Mesenchymal stem cell (in vitro differentiated cells and primary cell): ENCODE results near the gene NET1.

ENCODE experiments used
- DNase-seq: peaks from one replicate; pipeline ENCODE4 v3.0.0-alpha.2; 2013
- H2AFZ ChIP-seq: one replicate; pipeline ENCODE4 v1.6.1; 2013; ENCODE audit warnings: low read depth, mild to moderate bottlenecking, control low read depth, inconsistent platforms, low read length, moderate library complexity
- H2AK5ac ChIP-seq: 2 replicates; pipeline ENCODE4 v1.6.1; 2013; ENCODE audit warnings: low read length, moderate library complexity, mild to moderate bottlenecking, inconsistent platforms; ENCODE audit not compliant: severe bottlenecking
- H2BK120ac ChIP-seq: one replicate; pipeline ENCODE4 v1.6.1; 2013; ENCODE audit warnings: low read depth, mild to moderate bottlenecking, inconsistent platforms, low read length, moderate library complexity
- H2BK12ac ChIP-seq, 2 experiments: one replicate each; pipeline ENCODE4 v1.6.1; 2013; ENCODE audit warnings: inconsistent platforms in 2 of 2, low read length in 2 of 2, mild to moderate bottlenecking in 2 of 2, moderate library complexity in 2 of 2, control low read depth in 1 of 2
- H2BK15ac ChIP-seq: one replicate; pipeline ENCODE4 v1.6.1; 2013; ENCODE audit warnings: mild to moderate bottlenecking, low read depth, inconsistent platforms; ENCODE audit not compliant: poor library complexity, severe bottlenecking
- H2BK5ac ChIP-seq: 2 replicates; pipeline ENCODE4 v1.6.1; 2013; ENCODE audit warnings: low read depth, mild to moderate bottlenecking, low read length, control low read depth, inconsistent platforms; ENCODE audit not compliant: poor library complexity, severe bottlenecking
- H3K14ac ChIP-seq, 2 experiments: one replicate each; pipeline ENCODE4 v1.6.1; 2013; ENCODE audit warnings: inconsistent platforms in 2 of 2, low read length in 2 of 2, control low read depth in 1 of 2, mild to moderate bottlenecking in 1 of 2, moderate library complexity in 1 of 2
- H3K18ac ChIP-seq, 2 experiments: one replicate each; pipeline ENCODE4 v1.6.1; 2013; ENCODE audit warnings: inconsistent platforms in 2 of 2, low read length in 2 of 2, control low read depth in 1 of 2, low read depth in 1 of 2, mild to moderate bottlenecking in 1 of 2
- H3K23ac ChIP-seq, 2 experiments: one replicate each; pipeline ENCODE4 v1.6.1; 2013; ENCODE audit warnings: inconsistent platforms in 2 of 2, low read length in 2 of 2, mild to moderate bottlenecking in 2 of 2, moderate library complexity in 2 of 2, control low read depth in 1 of 2
- H3K27ac ChIP-seq: 2 replicates; pipeline ENCODE4 v1.5.1; 2013; ENCODE audit warnings: mild to moderate bottlenecking, moderate library complexity, low read length, control low read depth, inconsistent platforms; ENCODE audit not compliant: poor library complexity, severe bottlenecking
- H3K27me3 ChIP-seq, 2 experiments: 2 replicates each; pipeline versions ENCODE4 v1.6.1 to v1.7.0; 2013; ENCODE audit warnings: low read length in 2 of 2, mild to moderate bottlenecking in 2 of 2, moderate library complexity in 2 of 2, control low read depth in 1 of 2, inconsistent platforms in 1 of 2; ENCODE audit not compliant: control insufficient read depth in 1 of 2, insufficient read depth in 1 of 2
- H3K36me3 ChIP-seq, 2 experiments: 2 replicates each; pipeline versions ENCODE4 v1.6.1 to v1.7.0; 2013; ENCODE audit warnings: low read length in 2 of 2, control low read depth in 1 of 2, inconsistent platforms in 1 of 2, low read depth in 1 of 2, mild to moderate bottlenecking in 1 of 2; ENCODE audit not compliant: insufficient read depth in 2 of 2, control insufficient read depth in 1 of 2
- H3K4ac ChIP-seq, 2 experiments: one replicate each; pipeline ENCODE4 v1.6.1; 2013; ENCODE audit warnings: inconsistent platforms in 2 of 2, low read length in 2 of 2, mild to moderate bottlenecking in 2 of 2, moderate library complexity in 2 of 2, control low read depth in 1 of 2, low read depth in 1 of 2
- H3K4me1 ChIP-seq: 2 replicates; pipeline ENCODE4 v1.6.1; 2013; ENCODE audit warnings: low read depth, low read length, control low read depth; ENCODE audit not compliant: control insufficient read depth, insufficient read depth
- H3K4me2 ChIP-seq: 2 replicates; pipeline ENCODE4 v1.6.1; 2013; ENCODE audit warnings: low read length, mild to moderate bottlenecking, inconsistent platforms; ENCODE audit not compliant: poor library complexity, severe bottlenecking
- H3K4me3 ChIP-seq, 2 experiments: 2 replicates each; pipeline versions ENCODE4 v1.5.1 to v1.7.0; 2013; ENCODE audit warnings: low read length in 2 of 2, mild to moderate bottlenecking in 2 of 2, control low read depth in 1 of 2, low read depth in 1 of 2; ENCODE audit not compliant: insufficient read depth in 1 of 2
- H3K79me1 ChIP-seq: replicated peaks from 2 replicates; pipeline ENCODE4 v1.6.1; 2013; ENCODE audit warnings: mild to moderate bottlenecking, control low read depth, low read length, inconsistent platforms; ENCODE audit not compliant: poor library complexity, severe bottlenecking
- H3K9ac ChIP-seq: 2 replicates; pipeline ENCODE4 v1.7.0; 2013; ENCODE audit warnings: mild to moderate bottlenecking, low read length, moderate library complexity
- H3K9me3 ChIP-seq: 2 replicates; pipeline ENCODE4 v1.7.0; 2013; ENCODE audit warnings: mild to moderate bottlenecking, low read length; ENCODE audit not compliant: control insufficient read depth
- H4K8ac ChIP-seq: one replicate; pipeline ENCODE4 v1.6.1; 2013; ENCODE audit warnings: inconsistent platforms, mild to moderate bottlenecking, low read length, moderate library complexity
- H4K91ac ChIP-seq: one replicate; pipeline ENCODE4 v1.6.1; 2013; ENCODE audit warnings: mild to moderate bottlenecking, low read length, inconsistent platforms
- WGBS: methylation state at CpG from one replicate; pipeline ENCODE4 v1.1.7; 2013; ENCODE audit warnings: mixed read lengths; 5-methylcytosine and 5-hydroxymethylcytosine counted together

Gene NET1

DNA sequence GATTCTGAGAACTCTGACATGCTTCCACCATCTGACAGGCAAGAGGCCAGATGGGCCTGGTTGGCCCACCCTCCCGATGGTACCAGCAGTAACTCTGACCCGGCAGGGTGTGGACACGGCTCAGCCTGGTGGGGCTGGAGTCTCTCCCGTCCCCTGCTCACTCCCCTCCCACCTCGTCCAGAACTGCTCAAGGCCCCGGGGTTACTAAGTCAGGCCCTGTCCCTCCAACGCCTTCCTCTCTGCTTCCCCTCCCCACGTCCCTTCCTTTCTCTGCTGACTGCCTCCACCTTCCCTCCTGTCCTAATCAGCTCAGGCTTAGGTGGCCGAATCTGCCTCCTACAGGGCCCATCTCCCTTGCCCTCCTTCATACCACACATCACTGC lies 74.5 kb downstream of the NET1 start:
- Histone ChIP-seq H3K9ac (no peak overlapping the region), H3K79me1 (no peaks in the 10 kb centered on the region), H3K36me3 (no peaks in the 10 kb centered on the region), H3K4me3 (no peak overlapping the region), H2BK12ac (no peak overlapping the region), H2BK15ac (no peak overlapping the region), H2AK5ac (no peak overlapping the region), H3K9me3 (peaks cover 6% of the 10 kb centered on the region), H3K4me1 (no peaks in the 10 kb centered on the region), H3K27ac (no peak overlapping the region), H4K8ac (no peak overlapping the region), H3K27me3 (peaks cover 6 to 24% of the 10 kb centered on the region in 2 experiments), H3K18ac (no peak overlapping the region), H2BK120ac (no peak overlapping the region), H2AFZ (no peak overlapping the region), H3K14ac (no peak overlapping the region), H3K4me2 (no peak overlapping the region), H3K23ac (no peak overlapping the region), H3K4ac (no peak overlapping the region), H2BK5ac (no peak overlapping the region), H4K91ac (no peak overlapping the region)
- 70% methylated on average over 9 of the region's 9 CpGs for WGBS
- DNase-seq: no peak

DNA sequence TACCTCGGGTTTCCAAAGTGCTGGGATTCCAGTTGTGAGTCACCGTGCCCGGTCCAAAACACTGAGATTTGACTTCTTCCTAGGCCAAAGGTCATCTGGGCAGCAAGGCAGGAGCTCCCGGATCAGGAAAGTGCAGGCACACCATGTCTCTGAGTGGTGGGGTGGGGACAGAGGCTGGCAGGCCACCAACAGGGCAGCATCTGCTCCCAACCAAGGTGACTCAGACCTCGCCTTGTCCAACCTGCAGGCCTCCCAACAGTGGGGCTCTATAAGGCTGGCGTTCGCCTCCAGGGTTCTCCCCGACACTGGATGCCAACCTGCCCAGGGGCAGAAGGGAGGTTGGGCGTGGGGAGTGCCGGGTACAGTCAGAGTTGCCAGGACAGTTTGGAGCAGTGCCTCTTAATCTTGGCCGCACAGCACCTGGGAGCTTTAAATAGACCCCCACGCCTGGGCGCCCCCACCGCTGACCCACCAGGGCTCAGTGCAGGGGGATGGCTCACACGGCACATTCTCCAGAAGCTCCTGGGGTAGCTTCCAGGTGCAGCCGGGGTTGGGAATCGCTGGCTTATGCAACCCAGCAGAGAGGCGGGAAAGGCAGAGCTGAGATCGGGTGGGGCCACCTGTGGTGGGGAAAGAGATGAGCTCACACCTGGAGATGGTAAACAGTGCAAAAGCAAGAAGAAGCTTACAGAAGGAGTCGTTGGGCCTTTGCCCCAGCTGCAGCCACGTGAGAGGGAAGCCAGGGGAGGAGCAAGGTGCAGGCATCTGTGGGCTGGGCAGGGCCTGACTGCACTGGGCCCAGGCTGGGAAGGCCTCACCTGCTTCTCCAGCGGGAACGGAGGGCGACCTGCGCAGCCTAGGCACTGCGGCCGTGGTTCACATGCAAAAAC lies 76.2 kb downstream of the NET1 start:
- peaks cover 16% of the 10 kb centered on the region for H3K9me3 ChIP-seq
- DNase-seq: no peak
- H3K4me2 ChIP-seq: no peak overlapping the region

DNA sequence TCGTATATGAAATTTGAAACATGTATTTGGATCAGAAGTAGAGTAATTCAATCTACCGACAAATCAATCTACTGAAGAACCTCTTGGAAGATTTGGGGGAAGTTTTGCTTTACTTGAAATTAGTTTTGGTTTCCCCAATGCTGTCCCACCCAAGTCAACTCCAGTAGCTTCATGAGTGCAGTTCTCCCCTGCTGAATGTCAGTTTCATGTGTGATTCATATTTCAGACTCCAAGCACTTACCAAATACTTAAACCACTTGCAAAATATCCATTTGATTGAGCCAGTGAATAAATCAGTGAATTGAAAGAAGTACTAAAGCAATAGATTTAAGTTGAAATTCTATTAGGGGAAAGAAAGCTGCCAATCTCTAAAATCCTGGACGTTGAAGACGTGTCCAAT lies 77.7 kb downstream of the NET1 start:
- no peak for DNase-seq
- peaks cover 6 to 23% of the 10 kb centered on the region in 2 experiments for H3K27me3 ChIP-seq
- WGBS: 96% methylated on average over 3 of the region's 4 CpGs
- no peak overlapping the region for H3K14ac ChIP-seq
- H4K91ac ChIP-seq: no peak overlapping the region
- H3K4me3 ChIP-seq: no peak overlapping the region
- no peak overlapping the region for H2BK12ac ChIP-seq
- H3K18ac ChIP-seq: no peak overlapping the region
- H3K27ac ChIP-seq: no peak overlapping the region
- H3K36me3 ChIP-seq: no peaks in the 10 kb centered on the region
- H3K9ac ChIP-seq: no peak overlapping the region
- no peaks in the 10 kb centered on the region for H3K4me1 ChIP-seq
- no peak overlapping the region for H4K8ac ChIP-seq
- H2BK15ac ChIP-seq: no peak overlapping the region
- H3K4ac ChIP-seq: no peak overlapping the region
- H2BK5ac ChIP-seq: no peak overlapping the region
- H3K79me1 ChIP-seq: no peaks in the 10 kb centered on the region
- H2AFZ ChIP-seq: no peak overlapping the region
- H3K23ac ChIP-seq: no peak overlapping the region
- no peak overlapping the region for H3K4me2 ChIP-seq
- H3K9me3 ChIP-seq: peaks cover 17% of the 10 kb centered on the region
- H2BK120ac ChIP-seq: no peak overlapping the region
- H2AK5ac ChIP-seq: no peak overlapping the region

More for the DNA sequence above, 76.2 kb downstream of the NET1 start:
- no peak overlapping the region for H2BK15ac ChIP-seq
- no peak overlapping the region for H2BK120ac ChIP-seq
- no peak overlapping the region for H3K9ac ChIP-seq
- no peak overlapping the region for H2BK12ac ChIP-seq
- H3K14ac ChIP-seq: peak overlapping the region in 1 of 2 experiments; percentile 26
- H4K91ac ChIP-seq: no peak overlapping the region
- no peaks in the 10 kb centered on the region for H3K79me1 ChIP-seq
- H3K23ac ChIP-seq: no peak overlapping the region
- no peak overlapping the region for H2AK5ac ChIP-seq
- WGBS: 89% methylated on average over 25 of the region's 27 CpGs
- peaks cover 6 to 27% of the 10 kb centered on the region in 2 experiments for H3K27me3 ChIP-seq
- no peak overlapping the region for H4K8ac ChIP-seq
- no peaks in the 10 kb centered on the region for H3K4me1 ChIP-seq
- H3K4ac ChIP-seq: no peak overlapping the region
- H3K18ac ChIP-seq: no peak overlapping the region
- H3K36me3 ChIP-seq: no peaks in the 10 kb centered on the region
- no peak overlapping the region for H3K27ac ChIP-seq
- H3K4me3 ChIP-seq: no peak overlapping the region
- H2AFZ ChIP-seq: no peak overlapping the region
- no peak overlapping the region for H2BK5ac ChIP-seq

DNA sequence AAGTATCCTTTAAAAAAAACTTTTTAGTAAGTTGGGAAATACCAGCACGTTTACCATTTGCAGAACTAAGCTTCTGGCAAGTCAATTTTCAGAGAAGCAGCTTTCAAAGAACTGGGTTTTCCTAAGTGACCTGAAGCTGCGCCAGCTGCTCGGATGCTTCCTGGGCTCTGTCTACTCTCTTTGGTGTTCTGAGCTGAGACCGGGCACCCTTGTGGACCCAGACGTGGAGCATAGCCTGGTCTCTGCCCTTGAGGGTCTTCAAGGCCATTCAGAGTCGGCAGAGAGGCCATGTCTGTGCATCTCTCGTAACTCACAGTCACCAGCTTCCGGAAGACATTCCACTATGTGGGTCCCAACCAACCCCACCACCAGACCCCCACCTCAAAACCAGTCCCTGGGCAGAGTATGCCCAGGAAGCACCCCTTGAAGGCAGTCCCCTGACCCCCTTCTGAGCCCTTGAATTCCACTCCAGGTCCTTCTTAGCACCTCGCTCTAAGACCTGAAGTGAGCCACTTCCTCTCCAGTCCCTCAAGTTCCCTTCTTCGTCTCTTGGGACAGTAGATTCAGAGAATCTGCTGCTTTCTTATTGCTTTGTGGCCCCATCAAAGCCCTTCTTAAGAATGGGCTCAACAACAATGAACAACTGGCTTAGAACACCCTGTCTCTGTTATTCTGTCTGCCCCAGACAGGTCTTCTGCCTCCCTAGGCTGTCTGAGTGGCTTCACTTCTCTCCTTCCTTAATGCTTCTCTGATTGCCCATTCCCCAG lies 78.5 kb downstream of the NET1 start:
- Histone ChIP-seq H2BK12ac (no peak overlapping the region), H3K27ac (no peak overlapping the region), H4K91ac (no peak overlapping the region), H3K18ac (no peak overlapping the region), H3K9me3 (peaks cover 17% of the 10 kb centered on the region), H3K4ac (no peak overlapping the region), H4K8ac (no peak overlapping the region), H3K27me3 (peaks cover 5 to 15% of the 10 kb centered on the region in 2 experiments), H2AFZ (no peak overlapping the region), H3K4me2 (no peak overlapping the region), H3K23ac (no peak overlapping the region), H3K4me3 (no peak overlapping the region), H3K36me3 (no peaks in the 10 kb centered on the region), H2BK15ac (no peak overlapping the region), H2BK120ac (no peak overlapping the region), H3K14ac (no peak overlapping the region), H2AK5ac (no peak overlapping the region), H3K79me1 (no peaks in the 10 kb centered on the region), H2BK5ac (no peak overlapping the region), H3K9ac (no peak overlapping the region), H3K4me1 (no peaks in the 10 kb centered on the region)
- no peak for DNase-seq
- WGBS: 86% methylated on average over 10 of the region's 10 CpGs
